Measurements from ENCODE around the gene MS4A15.

The MS4A15 gene

GRCh38 chr11:60797846-60798630 lies 41.4 kb downstream of the MS4A15 start:
- no peaks in the 10 kb centered on the region for H3K27me3 ChIP-seq (ENCODE audit: control insufficient read depth in 3 of 3, insufficient read depth in 3 of 3, low read depth in 1 of 3, low read length in 3 of 3)
- H3K18ac ChIP-seq (ENCODE audit: low read length), result peak overlapping the region; percentile 66
- no peaks in the 10 kb centered on the region for H3K4me1 ChIP-seq (ENCODE audit: control insufficient read depth in 2 of 2, insufficient read depth in 1 of 2, low read depth in 1 of 2, low read length in 2 of 2)
- WGBS, 2 donors (ENCODE audit: extremely low coverage in 2 of 2, insufficient read length in 2 of 2, insufficient replicate concordance in 1 of 2), result no CpG with 5 or more reads among the region's 17 CpGs
- peaks cover 0 to 3% of the 10 kb centered on the region in 2 donors for H3K9me3 ChIP-seq (replicated peaks in 1 of 2; ENCODE audit: control insufficient read depth in 2 of 2, insufficient read depth in 1 of 2, low read depth in 1 of 2, low read length in 2 of 2)
- H3K4me3 ChIP-seq (ENCODE audit: low read length in 2 of 2), result no peak overlapping the region
- H3K23ac ChIP-seq (ENCODE audit: low read depth, low read length, poor library complexity), result peak overlapping the region; percentile 32
- H3K4ac ChIP-seq (ENCODE audit: low read length), result no peak overlapping the region
- H2AK5ac ChIP-seq (ENCODE audit: low read depth, low read length), result peak overlapping the region; percentile 62
- H4K91ac ChIP-seq (ENCODE audit: low read depth, low read length, poor library complexity), result no peak overlapping the region
- H2BK15ac ChIP-seq (ENCODE audit: low read length), result no peak overlapping the region
- no peak overlapping the region for H3K9ac ChIP-seq (ENCODE audit: low read depth, low read length, poor library complexity)
- no peak overlapping the region for H2BK12ac ChIP-seq (ENCODE audit: low read length)
- H2BK5ac ChIP-seq (ENCODE audit: low read length), result no peak overlapping the region
- no peak overlapping the region for H3K27ac ChIP-seq (replicated peaks; ENCODE audit: low read length)
- H2AFZ ChIP-seq (ENCODE audit: low read length), result no peak overlapping the region
- H3K14ac ChIP-seq (ENCODE audit: low read length), result no peak overlapping the region
- H2BK120ac ChIP-seq (ENCODE audit: low read depth, low read length), result no peak overlapping the region
- H4K8ac ChIP-seq (ENCODE audit: low read depth, low read length), result no peak overlapping the region
- H3K4me2 ChIP-seq (ENCODE audit: insufficient read depth, low read length, poor library complexity, severe bottlenecking), result no peak overlapping the region
- H3K79me1 ChIP-seq (ENCODE audit: low read depth, low read length), result no peaks in the 10 kb centered on the region
- DNase-seq (ENCODE audit: low spot score), result no peak
- no peaks in the 10 kb centered on the region for H3K36me3 ChIP-seq (replicated peaks in 1 of 2; ENCODE audit: control insufficient read depth in 2 of 2, insufficient read depth in 2 of 2, low read length in 2 of 2)

DNA sequence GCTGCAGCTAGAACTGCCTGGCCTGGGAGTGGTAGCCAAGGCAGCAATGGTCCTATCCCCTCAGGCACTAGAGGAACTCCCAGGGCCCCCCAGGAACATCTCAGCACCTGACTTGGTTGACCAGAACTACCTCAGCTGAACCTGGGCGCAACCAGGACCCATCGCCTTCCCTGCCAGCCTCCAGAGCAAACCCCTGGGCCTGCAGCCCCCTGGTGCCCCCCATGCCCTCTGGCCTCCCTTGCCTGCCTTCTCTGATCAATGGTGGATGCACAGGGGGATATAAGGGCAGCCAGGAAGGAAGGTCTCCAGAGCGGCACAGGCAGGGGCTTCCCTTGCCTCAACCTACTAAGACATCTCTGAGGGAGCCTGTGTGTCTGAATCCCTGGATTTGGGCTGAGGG lies 42.0 kb downstream of the MS4A15 start:
- Histone ChIP-seq H3K27ac (replicated peaks; ENCODE audit: low read length) (no peak overlapping the region), H3K9me3 (replicated peaks in 1 of 2; ENCODE audit: control insufficient read depth in 2 of 2, insufficient read depth in 1 of 2, low read depth in 1 of 2, low read length in 2 of 2) (peaks cover 0 to 3% of the 10 kb centered on the region in 2 donors), H2BK12ac (ENCODE audit: low read length) (peak overlapping the region; percentile 22), H3K27me3 (ENCODE audit: control insufficient read depth in 3 of 3, insufficient read depth in 3 of 3, low read depth in 1 of 3, low read length in 3 of 3) (no peaks in the 10 kb centered on the region), H3K4me1 (ENCODE audit: control insufficient read depth in 2 of 2, insufficient read depth in 1 of 2, low read depth in 1 of 2, low read length in 2 of 2) (no peaks in the 10 kb centered on the region), H4K91ac (ENCODE audit: low read depth, low read length, poor library complexity) (no peak overlapping the region), H3K9ac (ENCODE audit: low read depth, low read length, poor library complexity) (no peak overlapping the region), H4K8ac (ENCODE audit: low read depth, low read length) (no peak overlapping the region), H3K36me3 (replicated peaks in 1 of 2; ENCODE audit: control insufficient read depth in 2 of 2, insufficient read depth in 2 of 2, low read length in 2 of 2) (no peaks in the 10 kb centered on the region), H2AK5ac (ENCODE audit: low read depth, low read length) (peak overlapping the region; percentile 62), H2BK5ac (ENCODE audit: low read length) (no peak overlapping the region), H3K4ac (ENCODE audit: low read length) (no peak overlapping the region), H2AFZ (ENCODE audit: low read length) (no peak overlapping the region), H3K23ac (ENCODE audit: low read depth, low read length, poor library complexity) (no peak overlapping the region), H2BK120ac (ENCODE audit: low read depth, low read length) (no peak overlapping the region), H2BK15ac (ENCODE audit: low read length) (no peak overlapping the region), H3K4me3 (ENCODE audit: low read length in 2 of 2) (no peak overlapping the region), H3K18ac (ENCODE audit: low read length) (peak overlapping the region; percentile 66), H3K14ac (ENCODE audit: low read length) (no peak overlapping the region), H3K79me1 (ENCODE audit: low read depth, low read length) (no peaks in the 10 kb centered on the region), H3K4me2 (ENCODE audit: insufficient read depth, low read length, poor library complexity, severe bottlenecking) (no peak overlapping the region)
- WGBS, 2 donors (ENCODE audit: extremely low coverage in 2 of 2, insufficient read length in 2 of 2, insufficient replicate concordance in 1 of 2), result no CpG with 5 or more reads among the region's 3 CpGs
- DNase-seq (ENCODE audit: low spot score), result no peak

DNA sequence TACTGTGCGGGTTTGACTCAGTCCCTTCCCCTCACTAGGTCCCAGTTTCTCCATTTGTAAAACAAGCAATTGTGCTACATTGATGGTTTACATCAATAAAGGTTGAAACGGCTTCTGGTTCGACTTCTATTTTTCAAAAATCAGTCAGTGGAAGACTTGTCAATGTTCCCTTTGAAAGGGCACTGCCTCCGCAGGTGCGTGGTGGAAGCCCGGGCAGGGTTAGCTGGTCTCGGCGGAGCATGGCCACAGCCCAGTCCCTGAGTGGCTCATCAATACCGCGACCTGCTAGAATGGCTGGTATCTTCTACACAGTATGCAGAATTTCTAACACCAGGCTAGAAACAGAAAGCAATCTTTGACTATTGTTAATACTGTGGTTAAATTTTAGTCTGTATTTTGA lies 44.5 kb downstream of the MS4A15 start:
- Histone ChIP-seq H3K9me3 (replicated peaks in 1 of 2; ENCODE audit: control insufficient read depth in 2 of 2, insufficient read depth in 1 of 2, low read depth in 1 of 2, low read length in 2 of 2) (peaks cover 0 to 1% of the 10 kb centered on the region in 2 donors), H3K36me3 (replicated peaks in 1 of 2; ENCODE audit: control insufficient read depth in 2 of 2, insufficient read depth in 2 of 2, low read length in 2 of 2) (no peaks in the 10 kb centered on the region), H4K8ac (ENCODE audit: low read depth, low read length) (no peak overlapping the region), H3K4me1 (ENCODE audit: control insufficient read depth in 2 of 2, insufficient read depth in 1 of 2, low read depth in 1 of 2, low read length in 2 of 2) (no peaks in the 10 kb centered on the region), H2AK5ac (ENCODE audit: low read depth, low read length) (no peak overlapping the region), H3K23ac (ENCODE audit: low read depth, low read length, poor library complexity) (no peak overlapping the region), H3K4me2 (ENCODE audit: insufficient read depth, low read length, poor library complexity, severe bottlenecking) (no peak overlapping the region), H3K27me3 (ENCODE audit: control insufficient read depth in 3 of 3, insufficient read depth in 3 of 3, low read depth in 1 of 3, low read length in 3 of 3) (no peaks in the 10 kb centered on the region), H2BK120ac (ENCODE audit: low read depth, low read length) (no peak overlapping the region), H3K9ac (ENCODE audit: low read depth, low read length, poor library complexity) (no peak overlapping the region), H3K79me1 (ENCODE audit: low read depth, low read length) (no peaks in the 10 kb centered on the region), H2BK12ac (ENCODE audit: low read length) (no peak overlapping the region), H2AFZ (ENCODE audit: low read length) (no peak overlapping the region), H3K14ac (ENCODE audit: low read length) (no peak overlapping the region), H3K18ac (ENCODE audit: low read length) (no peak overlapping the region), H3K4me3 (ENCODE audit: low read length in 2 of 2) (no peak overlapping the region), H4K91ac (ENCODE audit: low read depth, low read length, poor library complexity) (no peak overlapping the region), H3K27ac (replicated peaks; ENCODE audit: low read length) (no peak overlapping the region), H3K4ac (ENCODE audit: low read length) (no peak overlapping the region), H2BK5ac (ENCODE audit: low read length) (no peak overlapping the region), H2BK15ac (ENCODE audit: low read length) (no peak overlapping the region)
- DNase-seq (ENCODE audit: low spot score), result no peak
- WGBS, 2 donors (ENCODE audit: extremely low coverage in 2 of 2, insufficient read length in 2 of 2, insufficient replicate concordance in 1 of 2), result no CpG with 5 or more reads among the region's 10 CpGs

DNA sequence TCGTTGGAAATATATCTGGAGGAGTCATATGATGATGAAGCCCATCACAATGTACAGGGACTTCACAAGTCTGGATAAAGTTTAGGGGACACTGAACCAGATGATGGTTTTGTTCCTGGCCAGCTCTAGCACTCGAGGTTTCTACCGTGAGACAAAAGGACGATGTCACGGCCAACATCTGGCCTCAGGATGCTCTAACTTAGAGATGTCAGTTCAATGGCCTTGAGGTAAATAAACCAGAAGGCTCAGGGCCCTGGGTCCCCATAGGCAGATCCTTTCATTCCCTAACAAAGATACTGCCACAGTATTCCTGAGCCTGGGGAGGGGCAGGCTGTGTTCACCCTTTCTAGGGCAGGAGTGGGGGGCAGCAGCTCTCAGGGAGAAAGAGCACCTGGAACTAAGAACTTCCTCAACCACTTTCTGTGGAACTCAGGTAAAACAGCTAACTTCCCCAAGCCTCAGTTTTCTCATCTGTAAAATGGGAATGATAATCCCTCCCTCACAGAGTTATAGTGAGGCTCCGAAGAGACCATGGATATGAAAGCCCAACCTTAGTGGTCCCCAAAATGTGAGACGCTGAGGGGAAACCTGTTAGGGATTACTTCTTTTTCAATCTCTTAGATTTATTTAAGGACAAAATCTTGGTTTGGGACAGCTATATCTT lies 46.7 kb downstream of the MS4A15 start:
- H3K4me2 ChIP-seq (ENCODE audit: insufficient read depth, low read length, poor library complexity, severe bottlenecking), result no peak overlapping the region
- H3K14ac ChIP-seq (ENCODE audit: low read length), result no peak overlapping the region
- H3K4ac ChIP-seq (ENCODE audit: low read length), result no peak overlapping the region
- H3K9me3 ChIP-seq (replicated peaks in 1 of 2; ENCODE audit: control insufficient read depth in 2 of 2, insufficient read depth in 1 of 2, low read depth in 1 of 2, low read length in 2 of 2), result peaks cover 0 to 1% of the 10 kb centered on the region in 2 donors
- no peak overlapping the region for H2AK5ac ChIP-seq (ENCODE audit: low read depth, low read length)
- H2BK12ac ChIP-seq (ENCODE audit: low read length), result no peak overlapping the region
- no peak overlapping the region for H3K27ac ChIP-seq (replicated peaks; ENCODE audit: low read length)
- H3K27me3 ChIP-seq (ENCODE audit: control insufficient read depth in 3 of 3, insufficient read depth in 3 of 3, low read depth in 1 of 3, low read length in 3 of 3), result no peaks in the 10 kb centered on the region
- H2BK120ac ChIP-seq (ENCODE audit: low read depth, low read length), result no peak overlapping the region
- no peak overlapping the region for H2AFZ ChIP-seq (ENCODE audit: low read length)
- no peaks in the 10 kb centered on the region for H3K79me1 ChIP-seq (ENCODE audit: low read depth, low read length)
- H4K91ac ChIP-seq (ENCODE audit: low read depth, low read length, poor library complexity), result no peak overlapping the region
- H2BK5ac ChIP-seq (ENCODE audit: low read length), result no peak overlapping the region
- H3K18ac ChIP-seq (ENCODE audit: low read length), result no peak overlapping the region
- no peak overlapping the region for H2BK15ac ChIP-seq (ENCODE audit: low read length)
- no peaks in the 10 kb centered on the region for H3K4me1 ChIP-seq (ENCODE audit: control insufficient read depth in 2 of 2, insufficient read depth in 1 of 2, low read depth in 1 of 2, low read length in 2 of 2)
- WGBS, 2 donors (ENCODE audit: extremely low coverage in 2 of 2, insufficient read length in 2 of 2, insufficient replicate concordance in 1 of 2), result no CpG with 5 or more reads among the region's 7 CpGs
- H3K36me3 ChIP-seq (replicated peaks in 1 of 2; ENCODE audit: control insufficient read depth in 2 of 2, insufficient read depth in 2 of 2, low read length in 2 of 2), result no peaks in the 10 kb centered on the region
- H3K4me3 ChIP-seq (ENCODE audit: low read length in 2 of 2), result no peak overlapping the region
- no peak for DNase-seq (ENCODE audit: low spot score)
- H3K23ac ChIP-seq (ENCODE audit: low read depth, low read length, poor library complexity), result no peak overlapping the region
- no peak overlapping the region for H4K8ac ChIP-seq (ENCODE audit: low read depth, low read length)
- no peak overlapping the region for H3K9ac ChIP-seq (ENCODE audit: low read depth, low read length, poor library complexity)

Measured in neuronal stem cell (in vitro differentiated cells).